WTC11 (cell line): ENCODE results near the gene SLC6A4. TPM values are rescaled to one million over a fixed set of nuclear protein-coding genes. Genes with fewer than 3 reads are reported as not detected.

Experiments
- ATAC-seq: fragments of 200-7000 bp; cut with Tn5 transposase; 2 replicates; pipeline ENCODE4 v1.10.0; 2021; ENCODE audit warnings: mild to moderate bottlenecking, moderate library complexity
- CTCF ChIA-PET: fragments of 300-600 bp; sonication (Branson Sonifier 250); formaldehyde crosslinking; loops from one replicate; lab custom pipeline; 2021; ENCODE audit warnings: antibody characterized with exemption; lab: Charles Lee
- POLR2A ChIA-PET: fragments of 350-600 bp; sonication (Branson Sonifier 250); formaldehyde crosslinking; loops from one replicate; lab custom pipeline; 2021; ENCODE audit warnings: antibody characterized with exemption; lab: Charles Lee
- DNase-seq: peaks from one replicate; pipeline ENCODE4 v3.0.0; 2021; ENCODE audit warnings: low spot score
- H3K27ac Mint-ChIP-seq: 2 replicates; pipeline ENCODE4 v1.8.0; 2021; ENCODE audit warnings: mixed read lengths
- H3K27me3 Mint-ChIP-seq: 2 replicates; pipeline ENCODE4 v1.8.0; 2021; ENCODE audit warnings: low read depth, mild to moderate bottlenecking, moderate library complexity, mixed read lengths
- H3K36me3 Mint-ChIP-seq: 2 replicates; pipeline ENCODE4 v1.8.0; 2021; ENCODE audit warnings: mixed read lengths
- H3K4me1 Mint-ChIP-seq: 2 replicates; pipeline ENCODE4 v1.8.0; 2022; ENCODE audit warnings: mixed read lengths
- H3K4me3 Mint-ChIP-seq: 2 replicates; pipeline ENCODE4 v1.8.0; 2021; ENCODE audit warnings: mild to moderate bottlenecking, moderate library complexity, mixed read lengths
- H3K9me3 Mint-ChIP-seq: 2 replicates; pipeline ENCODE4 v1.8.0; 2021; ENCODE audit warnings: mixed read lengths
- CREB1 ChIP-seq: sonication (generic); formaldehyde crosslinking; IDR thresholded peaks from 2 replicates; pipeline ENCODE4 v1.8.0; 2023; ENCODE audit warnings: mild to moderate bottlenecking, missing genetic modification reagents
- ETV6 ChIP-seq: sonication (generic); formaldehyde crosslinking; IDR thresholded peaks from 2 replicates; pipeline ENCODE4 v1.8.1; 2022; ENCODE audit warnings: mild to moderate bottlenecking, missing genetic modification reagents
- HMGA2 ChIP-seq: fragments of 250-450 bp; sonication (Bioruptor Pico); IDR thresholded peaks from 2 replicates; pipeline ENCODE4 v1.4.0; 2021; ENCODE audit warnings: mild to moderate bottlenecking, moderate library complexity
- JAZF1 ChIP-seq: fragments of 250-450 bp; sonication (Bioruptor Pico); IDR thresholded peaks from 2 replicates; pipeline ENCODE4 v1.9.0; 2021; ENCODE audit warnings: moderate library complexity, mild to moderate bottlenecking, inconsistent platforms
- JUN ChIP-seq: sonication (generic); formaldehyde crosslinking; IDR thresholded peaks from 2 replicates; pipeline ENCODE4 v1.8.0; 2023; ENCODE audit warnings: mild to moderate bottlenecking, missing genetic modification reagents
- MYBL2 ChIP-seq: sonication (generic); formaldehyde crosslinking; IDR thresholded peaks from 2 replicates; pipeline ENCODE4 v1.8.1; 2023; ENCODE audit warnings: mild to moderate bottlenecking, moderate library complexity, missing genetic modification reagents
- NFYB ChIP-seq: sonication (generic); formaldehyde crosslinking; conservative IDR thresholded peaks from 2 replicates; pipeline ENCODE4 v1.8.0; 2022; ENCODE audit warnings: low read depth, missing genetic modification reagents
- PRRX2 ChIP-seq: fragments of 250-450 bp; sonication (Bioruptor Pico); IDR thresholded peaks from 2 replicates; pipeline ENCODE4 v1.8.0; 2021; ENCODE audit warnings: mild to moderate bottlenecking
- RELA ChIP-seq: sonication (generic); formaldehyde crosslinking; IDR thresholded peaks from 2 replicates; pipeline ENCODE4 v1.8.1; 2022; ENCODE audit warnings: missing genetic modification reagents, mild to moderate bottlenecking, borderline replicate concordance
- RORB ChIP-seq: fragments of 250-450 bp; sonication (Bioruptor Pico); IDR thresholded peaks from 2 replicates; pipeline ENCODE4 v1.9.0; 2021; ENCODE audit warnings: mild to moderate bottlenecking
- TEAD4 ChIP-seq: sonication (generic); formaldehyde crosslinking; IDR thresholded peaks from 2 replicates; pipeline ENCODE4 v1.8.0; 2022; ENCODE audit warnings: mild to moderate bottlenecking, missing genetic modification reagents
- ZBTB21 ChIP-seq: sonication (generic); formaldehyde crosslinking; IDR thresholded peaks from 2 replicates; pipeline ENCODE4 v1.8.1; 2023; ENCODE audit warnings: mild to moderate bottlenecking, missing genetic modification reagents, borderline replicate concordance
- ZNF416 ChIP-seq: fragments of 250-450 bp; sonication (Bioruptor Pico); IDR thresholded peaks from 2 replicates; pipeline ENCODE4 v1.9.0; 2021; ENCODE audit warnings: mild to moderate bottlenecking, inconsistent platforms
- ZNF423 ChIP-seq: fragments of 250-450 bp; sonication (Bioruptor Pico); IDR thresholded peaks from 2 replicates; pipeline ENCODE4 v2.1.2; 2022; ENCODE audit warnings: mild to moderate bottlenecking, moderate library complexity
- total RNA-seq: library from RNA; stranded (reverse); gene quantifications from 3 replicates; pipeline ENCODE4 v1.2.3, GENCODE V29; 2021
- TF ChIP-seq, protein P1 (sequence below): fragments of 250-450 bp; sonication (Bioruptor Pico); IDR thresholded peaks from 2 replicates; pipeline ENCODE4 v1.9.0; 2021; ENCODE audit warnings: mild to moderate bottlenecking, borderline replicate concordance
- TF ChIP-seq, protein P2 (sequence below): sonication (generic); formaldehyde crosslinking; conservative IDR thresholded peaks from 2 replicates; pipeline ENCODE4 v1.8.1; 2023; ENCODE audit warnings: mild to moderate bottlenecking, low read depth, missing genetic modification reagents, moderate library complexity
- TF ChIP-seq, protein P3 (sequence below): sonication (generic); formaldehyde crosslinking; IDR thresholded peaks from 2 replicates; pipeline ENCODE4 v1.8.1; 2023; ENCODE audit warnings: mild to moderate bottlenecking, missing genetic modification reagents, moderate library complexity
- TF ChIP-seq, protein P4 (sequence below): sonication (generic); formaldehyde crosslinking; IDR thresholded peaks from 2 replicates; pipeline ENCODE4 v1.8.1; 2023; ENCODE audit warnings: mild to moderate bottlenecking, missing genetic modification reagents, borderline replicate concordance
- TF ChIP-seq, protein P5 (sequence below): sonication (generic); formaldehyde crosslinking; IDR thresholded peaks from 2 replicates; pipeline ENCODE4 v1.8.1; 2023; ENCODE audit warnings: mild to moderate bottlenecking, moderate library complexity, missing genetic modification reagents

SLC6A4 gene
- total RNA-seq, 1 experiment from 2014 or later, result 0.13 TPM

DNA sequence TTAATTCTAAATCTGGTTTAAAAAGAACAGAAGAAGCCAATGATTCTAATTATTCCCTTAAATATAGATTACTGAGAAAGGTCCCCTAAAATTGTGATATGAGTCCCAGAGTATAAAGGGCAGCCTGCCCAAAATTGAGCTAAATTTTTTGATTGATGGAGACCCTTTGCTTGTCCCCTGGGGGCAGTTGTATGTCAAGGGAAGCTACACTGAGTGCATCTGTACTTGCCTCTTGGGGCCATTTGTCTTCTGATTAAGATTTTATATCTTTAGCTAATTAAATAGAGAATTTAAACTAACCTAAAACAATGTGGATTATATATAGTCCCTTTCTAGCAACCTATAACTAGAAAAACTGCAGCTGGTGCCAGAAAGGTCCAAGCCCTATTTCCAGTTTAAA lies 43.7 kb upstream of the SLC6A4 start:
- DNase-seq (no peak), ATAC-seq (no peak)
- no peaks in the 10 kb centered on the region for H3K9me3 Mint-ChIP-seq
- peaks cover 4% of the 10 kb centered on the region; the same call in 1 of the 2 replicates for H3K4me1 Mint-ChIP-seq
- H3K27me3 Mint-ChIP-seq, result no peaks in the 10 kb centered on the region
- H3K4me3 Mint-ChIP-seq, result no peak overlapping the region
- no peak for TF ChIP-seq MYBL2
- TF ChIP-seq, protein P1, sequence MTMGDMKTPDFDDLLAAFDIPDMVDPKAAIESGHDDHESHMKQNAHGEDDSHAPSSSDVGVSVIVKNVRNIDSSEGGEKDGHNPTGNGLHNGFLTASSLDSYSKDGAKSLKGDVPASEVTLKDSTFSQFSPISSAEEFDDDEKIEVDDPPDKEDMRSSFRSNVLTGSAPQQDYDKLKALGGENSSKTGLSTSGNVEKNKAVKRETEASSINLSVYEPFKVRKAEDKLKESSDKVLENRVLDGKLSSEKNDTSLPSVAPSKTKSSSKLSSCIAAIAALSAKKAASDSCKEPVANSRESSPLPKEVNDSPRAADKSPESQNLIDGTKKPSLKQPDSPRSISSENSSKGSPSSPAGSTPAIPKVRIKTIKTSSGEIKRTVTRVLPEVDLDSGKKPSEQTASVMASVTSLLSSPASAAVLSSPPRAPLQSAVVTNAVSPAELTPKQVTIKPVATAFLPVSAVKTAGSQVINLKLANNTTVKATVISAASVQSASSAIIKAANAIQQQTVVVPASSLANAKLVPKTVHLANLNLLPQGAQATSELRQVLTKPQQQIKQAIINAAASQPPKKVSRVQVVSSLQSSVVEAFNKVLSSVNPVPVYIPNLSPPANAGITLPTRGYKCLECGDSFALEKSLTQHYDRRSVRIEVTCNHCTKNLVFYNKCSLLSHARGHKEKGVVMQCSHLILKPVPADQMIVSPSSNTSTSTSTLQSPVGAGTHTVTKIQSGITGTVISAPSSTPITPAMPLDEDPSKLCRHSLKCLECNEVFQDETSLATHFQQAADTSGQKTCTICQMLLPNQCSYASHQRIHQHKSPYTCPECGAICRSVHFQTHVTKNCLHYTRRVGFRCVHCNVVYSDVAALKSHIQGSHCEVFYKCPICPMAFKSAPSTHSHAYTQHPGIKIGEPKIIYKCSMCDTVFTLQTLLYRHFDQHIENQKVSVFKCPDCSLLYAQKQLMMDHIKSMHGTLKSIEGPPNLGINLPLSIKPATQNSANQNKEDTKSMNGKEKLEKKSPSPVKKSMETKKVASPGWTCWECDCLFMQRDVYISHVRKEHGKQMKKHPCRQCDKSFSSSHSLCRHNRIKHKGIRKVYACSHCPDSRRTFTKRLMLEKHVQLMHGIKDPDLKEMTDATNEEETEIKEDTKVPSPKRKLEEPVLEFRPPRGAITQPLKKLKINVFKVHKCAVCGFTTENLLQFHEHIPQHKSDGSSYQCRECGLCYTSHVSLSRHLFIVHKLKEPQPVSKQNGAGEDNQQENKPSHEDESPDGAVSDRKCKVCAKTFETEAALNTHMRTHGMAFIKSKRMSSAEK, result no peak
- no peak for TF ChIP-seq JUN (CRISPR knock-in tag)
- no peak for TF ChIP-seq RELA (CRISPR knock-in tag)
- TF ChIP-seq CREB1 (CRISPR knock-in tag), result no peak
- TF ChIP-seq ZBTB21 (CRISPR knock-in tag), result no peak
- POLR2A ChIA-PET, result no interaction called here
- peaks cover 23% of the 10 kb centered on the region for H3K36me3 Mint-ChIP-seq
- H3K27ac Mint-ChIP-seq, result no peak overlapping the region
- CTCF ChIA-PET, result interaction anchor here (0.6 to 2.3 kb wide), 4 partner anchors 57 to 174 kb away, joined by 3 to 11 read pairs (median 4); no protein-coding TSS in a partner anchor

DNA sequence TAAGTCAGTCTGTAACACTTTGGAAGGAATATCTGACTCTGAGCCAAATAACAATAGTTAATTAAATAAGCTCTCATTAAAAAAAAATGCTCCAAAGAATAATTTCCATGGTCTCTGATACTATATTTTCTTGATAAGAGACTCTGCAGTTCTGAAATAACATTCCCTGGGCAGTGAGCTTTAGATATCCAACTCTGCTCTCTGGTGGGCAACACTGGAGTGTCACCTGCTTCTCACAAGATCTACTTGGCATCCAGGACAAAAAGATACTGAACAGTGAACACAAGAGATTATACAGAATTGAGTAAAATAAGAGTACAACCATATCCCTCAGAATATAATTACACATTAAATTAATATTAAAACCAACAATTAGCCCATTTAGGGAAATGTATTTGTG lies 42.5 kb upstream of the SLC6A4 start:
- TF ChIP-seq ZNF423, result no peak
- TF ChIP-seq, protein P2, sequence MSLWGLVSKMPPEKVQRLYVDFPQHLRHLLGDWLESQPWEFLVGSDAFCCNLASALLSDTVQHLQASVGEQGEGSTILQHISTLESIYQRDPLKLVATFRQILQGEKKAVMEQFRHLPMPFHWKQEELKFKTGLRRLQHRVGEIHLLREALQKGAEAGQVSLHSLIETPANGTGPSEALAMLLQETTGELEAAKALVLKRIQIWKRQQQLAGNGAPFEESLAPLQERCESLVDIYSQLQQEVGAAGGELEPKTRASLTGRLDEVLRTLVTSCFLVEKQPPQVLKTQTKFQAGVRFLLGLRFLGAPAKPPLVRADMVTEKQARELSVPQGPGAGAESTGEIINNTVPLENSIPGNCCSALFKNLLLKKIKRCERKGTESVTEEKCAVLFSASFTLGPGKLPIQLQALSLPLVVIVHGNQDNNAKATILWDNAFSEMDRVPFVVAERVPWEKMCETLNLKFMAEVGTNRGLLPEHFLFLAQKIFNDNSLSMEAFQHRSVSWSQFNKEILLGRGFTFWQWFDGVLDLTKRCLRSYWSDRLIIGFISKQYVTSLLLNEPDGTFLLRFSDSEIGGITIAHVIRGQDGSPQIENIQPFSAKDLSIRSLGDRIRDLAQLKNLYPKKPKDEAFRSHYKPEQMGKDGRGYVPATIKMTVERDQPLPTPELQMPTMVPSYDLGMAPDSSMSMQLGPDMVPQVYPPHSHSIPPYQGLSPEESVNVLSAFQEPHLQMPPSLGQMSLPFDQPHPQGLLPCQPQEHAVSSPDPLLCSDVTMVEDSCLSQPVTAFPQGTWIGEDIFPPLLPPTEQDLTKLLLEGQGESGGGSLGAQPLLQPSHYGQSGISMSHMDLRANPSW, result no peak
- TF ChIP-seq, protein P3, sequence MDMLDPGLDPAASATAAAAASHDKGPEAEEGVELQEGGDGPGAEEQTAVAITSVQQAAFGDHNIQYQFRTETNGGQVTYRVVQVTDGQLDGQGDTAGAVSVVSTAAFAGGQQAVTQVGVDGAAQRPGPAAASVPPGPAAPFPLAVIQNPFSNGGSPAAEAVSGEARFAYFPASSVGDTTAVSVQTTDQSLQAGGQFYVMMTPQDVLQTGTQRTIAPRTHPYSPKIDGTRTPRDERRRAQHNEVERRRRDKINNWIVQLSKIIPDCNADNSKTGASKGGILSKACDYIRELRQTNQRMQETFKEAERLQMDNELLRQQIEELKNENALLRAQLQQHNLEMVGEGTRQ (CRISPR knock-in tag), result no peak
- no peak for TF ChIP-seq HMGA2 (CRISPR knock-in tag)
- TF ChIP-seq, protein P4, sequence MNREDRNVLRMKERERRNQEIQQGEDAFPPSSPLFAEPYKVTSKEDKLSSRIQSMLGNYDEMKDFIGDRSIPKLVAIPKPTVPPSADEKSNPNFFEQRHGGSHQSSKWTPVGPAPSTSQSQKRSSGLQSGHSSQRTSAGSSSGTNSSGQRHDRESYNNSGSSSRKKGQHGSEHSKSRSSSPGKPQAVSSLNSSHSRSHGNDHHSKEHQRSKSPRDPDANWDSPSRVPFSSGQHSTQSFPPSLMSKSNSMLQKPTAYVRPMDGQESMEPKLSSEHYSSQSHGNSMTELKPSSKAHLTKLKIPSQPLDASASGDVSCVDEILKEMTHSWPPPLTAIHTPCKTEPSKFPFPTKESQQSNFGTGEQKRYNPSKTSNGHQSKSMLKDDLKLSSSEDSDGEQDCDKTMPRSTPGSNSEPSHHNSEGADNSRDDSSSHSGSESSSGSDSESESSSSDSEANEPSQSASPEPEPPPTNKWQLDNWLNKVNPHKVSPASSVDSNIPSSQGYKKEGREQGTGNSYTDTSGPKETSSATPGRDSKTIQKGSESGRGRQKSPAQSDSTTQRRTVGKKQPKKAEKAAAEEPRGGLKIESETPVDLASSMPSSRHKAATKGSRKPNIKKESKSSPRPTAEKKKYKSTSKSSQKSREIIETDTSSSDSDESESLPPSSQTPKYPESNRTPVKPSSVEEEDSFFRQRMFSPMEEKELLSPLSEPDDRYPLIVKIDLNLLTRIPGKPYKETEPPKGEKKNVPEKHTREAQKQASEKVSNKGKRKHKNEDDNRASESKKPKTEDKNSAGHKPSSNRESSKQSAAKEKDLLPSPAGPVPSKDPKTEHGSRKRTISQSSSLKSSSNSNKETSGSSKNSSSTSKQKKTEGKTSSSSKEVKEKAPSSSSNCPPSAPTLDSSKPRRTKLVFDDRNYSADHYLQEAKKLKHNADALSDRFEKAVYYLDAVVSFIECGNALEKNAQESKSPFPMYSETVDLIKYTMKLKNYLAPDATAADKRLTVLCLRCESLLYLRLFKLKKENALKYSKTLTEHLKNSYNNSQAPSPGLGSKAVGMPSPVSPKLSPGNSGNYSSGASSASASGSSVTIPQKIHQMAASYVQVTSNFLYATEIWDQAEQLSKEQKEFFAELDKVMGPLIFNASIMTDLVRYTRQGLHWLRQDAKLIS (CRISPR knock-in tag), result no peak
- TF ChIP-seq RORB (CRISPR knock-in tag), result no peak
- no peak for TF ChIP-seq NFYB (CRISPR knock-in tag)
- TF ChIP-seq TEAD4 (CRISPR knock-in tag), result no peak
- TF ChIP-seq ETV6 (CRISPR knock-in tag), result no peak
- no peak for TF ChIP-seq PRRX2 (CRISPR knock-in tag)
- no peak for TF ChIP-seq JAZF1 (CRISPR knock-in tag)
- TF ChIP-seq, protein P5, sequence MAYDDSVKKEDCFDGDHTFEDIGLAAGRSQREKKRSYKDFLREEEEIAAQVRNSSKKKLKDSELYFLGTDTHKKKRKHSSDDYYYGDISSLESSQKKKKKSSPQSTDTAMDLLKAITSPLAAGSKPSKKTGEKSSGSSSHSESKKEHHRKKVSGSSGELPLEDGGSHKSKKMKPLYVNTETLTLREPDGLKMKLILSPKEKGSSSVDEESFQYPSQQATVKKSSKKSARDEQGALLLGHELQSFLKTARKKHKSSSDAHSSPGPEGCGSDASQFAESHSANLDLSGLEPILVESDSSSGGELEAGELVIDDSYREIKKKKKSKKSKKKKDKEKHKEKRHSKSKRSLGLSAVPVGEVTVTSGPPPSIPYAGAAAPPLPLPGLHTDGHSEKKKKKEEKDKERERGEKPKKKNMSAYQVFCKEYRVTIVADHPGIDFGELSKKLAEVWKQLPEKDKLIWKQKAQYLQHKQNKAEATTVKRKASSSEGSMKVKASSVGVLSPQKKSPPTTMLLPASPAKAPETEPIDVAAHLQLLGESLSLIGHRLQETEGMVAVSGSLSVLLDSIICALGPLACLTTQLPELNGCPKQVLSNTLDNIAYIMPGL (CRISPR knock-in tag), result no peak
- no peak for TF ChIP-seq ZNF416
- Mint-ChIP-seq H3K9me3 (no peaks in the 10 kb centered on the region), H3K36me3 (peaks cover 27% of the 10 kb centered on the region), H3K4me3 (no peak overlapping the region), H3K27ac (no peak overlapping the region), H3K27me3 (no peaks in the 10 kb centered on the region), H3K4me1 (peaks cover 4% of the 10 kb centered on the region; the same call in 1 of the 2 replicates)
- ChIA-PET POLR2A (no interaction called here), CTCF (interaction anchor here (0.6 to 1.9 kb wide), 4 partner anchors 153 to 487 kb away, joined by 3 to 14 read pairs (median 3); no protein-coding TSS in a partner anchor)
- ATAC-seq, result no peak
- no peak for DNase-seq
